Left colon (tissue), 2 donors: ENCODE measurements around the gene OR2H1. TPM values are rescaled to one million over a fixed set of nuclear protein-coding genes. Genes with fewer than 3 reads are reported as not detected.

Source experiments
- ATAC-seq: fragments of 200-7000 bp; cut with Tn5 transposase; one replicate; pipeline ENCODE4 v1.9.1; 2020; ENCODE audit warnings: mild to moderate bottlenecking, moderate library complexity
- DNase-seq, 2 donors: peaks; one replicate each; pipeline ENCODE4 v3.0.0-alpha.2; 2020
- intact Hi-C, 2 donors: fragments of 100-400 bp; cut with DNase I in 1 of 2; cut with micrococcal nuclease in 1 of 2; formaldehyde crosslinking; loops; one replicate each; pipeline versions ENCODE4 v1.11.2 to v1.14.0; 2022; cut with DNase I, micrococcal nuclease
- total RNA-seq, 2 donors: library from RNA; stranded (reverse); fragmentation: NEBNext Ultra II Directional; extraction: Animal tissue kit (Norgen Biotek cat#: 25700); gene quantifications; one replicate each; pipeline ENCODE4 v1.2.1, GENCODE V29; 2021
- donor health status: DM: no; HTN: no; CAD: no.
- donor health status: DM: yes; HTN: yes; CAD: no.

The OR2H1 gene
- total RNA-seq, 2 donors from 2014 or later: not detected

GRCh38 chr6:29478740-29479139 is 21.8 kb downstream of the OR2H1 start:
- DNase-seq: no peak
- intact Hi-C loops: no loop called here
- ATAC-seq: no peak

- DNase-seq: no peak
- no peak for ATAC-seq
- intact Hi-C loops: no loop called here
Observed at GRCh38 chr6:29479560-29479959, 22.6 kb downstream of the OR2H1 start.

- ATAC-seq (no peak), DNase-seq (no peak)
- intact Hi-C loops: no loop called here
Observed at GRCh38 chr6:29483186-29483585, 26.2 kb downstream of the OR2H1 start.

- ATAC-seq (no peak), DNase-seq (no peak)
- intact Hi-C loops: no loop called here
Observed at GRCh38 chr6:29483735-29484134, 26.8 kb downstream of the OR2H1 start.

GRCh38 chr6:29486577-29486976 is 29.6 kb downstream of the OR2H1 start:
- intact Hi-C loops: no loop called here
- ATAC-seq (no peak), DNase-seq (no peak)

- intact Hi-C loops: no loop called here
- DNase-seq (no peak), ATAC-seq (no peak)
Observed at GRCh38 chr6:29487131-29487530, 30.2 kb downstream of the OR2H1 start.

- ATAC-seq: no peak
- DNase-seq: no peak
- intact Hi-C loops: no loop called here
Observed at GRCh38 chr6:29487660-29488059, 30.7 kb downstream of the OR2H1 start, which contains the start of gene MAS1L. Gene MAS1L, minus strand, starts transcription at chr6:29487956. Its CDS starts 54 bp downstream, at chr6:29487902.

GRCh38 chr6:29488874-29489273 is 31.9 kb downstream of the OR2H1 start:
- intact Hi-C loops: no loop called here
- ATAC-seq (no peak), DNase-seq (no peak)

GRCh38 chr6:29489286-29489685 is 32.3 kb downstream of the OR2H1 start:
- no peak for DNase-seq
- intact Hi-C loops: no loop called here
- ATAC-seq: no peak

- no peak for ATAC-seq
Observed at GRCh38 chr6:29490055-29490454, 33.1 kb downstream of the OR2H1 start.

GRCh38 chr6:29490552-29490951 is 33.6 kb downstream of the OR2H1 start:
- no peak for ATAC-seq
- DNase-seq: no peak
- intact Hi-C loops: no loop called here

More at GRCh38 chr6:29490055-29490454, 33.1 kb downstream of the OR2H1 start:
- DNase-seq: no peak
- intact Hi-C loops: no loop called here

- intact Hi-C loops: no loop called here
- ATAC-seq: no peak
Observed at GRCh38 chr6:29491574-29491973, 34.6 kb downstream of the OR2H1 start.

GRCh38 chr6:29493261-29493660 is 36.3 kb downstream of the OR2H1 start:
- intact Hi-C loops: no loop called here
- DNase-seq (no peak), ATAC-seq (no peak)

More at GRCh38 chr6:29491574-29491973, 34.6 kb downstream of the OR2H1 start:
- no peak for DNase-seq

GRCh38 chr6:29494131-29494530 is 37.2 kb downstream of the OR2H1 start:
- DNase-seq: no peak
- intact Hi-C loops: no loop called here
- ATAC-seq: no peak

- intact Hi-C loops: no loop called here
- ATAC-seq (no peak), DNase-seq (no peak)
Observed at GRCh38 chr6:29495571-29495970, 38.6 kb downstream of the OR2H1 start.

GRCh38 chr6:29496961-29497360 is 40.0 kb downstream of the OR2H1 start:
- ATAC-seq: no peak
- DNase-seq: no peak
- intact Hi-C loops: no loop called here

- intact Hi-C loops: no loop called here
- no peak for ATAC-seq
- DNase-seq: no peak
Observed at GRCh38 chr6:29499704-29500103, 42.7 kb downstream of the OR2H1 start.

- ATAC-seq: no peak
- intact Hi-C loops: no loop called here
- no peak for DNase-seq
Observed at GRCh38 chr6:29500594-29500993, 43.6 kb downstream of the OR2H1 start.

- intact Hi-C loops: no loop called here
- DNase-seq: no peak
- ATAC-seq: no peak
Observed at GRCh38 chr6:29501106-29501505, 44.2 kb downstream of the OR2H1 start.

- ATAC-seq (no peak), DNase-seq (no peak)
- intact Hi-C loops: no loop called here
Observed at GRCh38 chr6:29502181-29502580, 45.2 kb downstream of the OR2H1 start.

- ATAC-seq: no peak
- intact Hi-C loops: no loop called here
- no peak for DNase-seq
Observed at GRCh38 chr6:29502597-29502996, 45.6 kb downstream of the OR2H1 start.

GRCh38 chr6:29504961-29505360 is 48.0 kb downstream of the OR2H1 start:
- ATAC-seq (no peak), DNase-seq (no peak)
- intact Hi-C loops: no loop called here
